ENCODE data around the gene HYOU1.
"Not testable (repeated sequence)": the region's sequence is repeated elsewhere in the genome, so short reads cannot be mapped to it uniquely, and the experiment has no call there.

HYOU1 gene

DNA sequence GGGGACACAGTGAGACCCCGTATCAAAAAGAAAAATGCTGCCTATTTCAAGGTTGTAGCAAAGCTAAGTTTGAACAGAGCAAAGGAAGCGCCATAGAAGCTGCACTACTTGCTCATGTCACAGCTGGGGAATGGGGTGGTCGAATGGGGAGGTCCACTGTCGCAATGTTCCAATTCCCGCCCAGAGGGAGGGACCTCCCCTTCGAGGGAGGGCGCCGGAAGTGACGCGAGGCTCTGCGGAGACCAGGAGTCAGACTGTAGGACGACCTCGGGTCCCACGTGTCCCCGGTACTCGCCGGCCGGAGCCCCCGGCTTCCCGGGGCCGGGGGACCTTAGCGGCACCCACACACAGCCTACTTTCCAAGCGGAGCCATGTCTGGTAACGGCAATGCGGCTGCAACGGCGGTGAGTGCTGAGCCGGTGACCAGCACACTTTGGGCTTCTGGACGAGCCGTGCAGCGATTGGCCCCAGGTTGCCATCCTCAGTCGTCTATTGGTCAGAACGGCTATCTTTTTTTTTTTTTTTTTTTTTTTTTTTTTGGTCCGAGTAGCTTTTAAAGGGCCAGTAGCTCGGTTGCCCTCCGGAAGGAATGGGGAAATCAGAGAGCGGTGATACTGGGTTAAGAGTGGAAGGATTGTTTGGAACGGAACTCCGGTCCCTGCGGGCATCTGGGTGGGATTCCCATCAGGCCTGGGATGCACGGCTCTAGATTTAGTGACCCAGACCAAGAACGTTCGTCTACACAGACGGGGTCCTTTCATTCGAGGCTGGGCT, 27.8 kb upstream of the HYOU1 start, which contains the start of gene HMBS:
Gene HMBS, plus strand, starts transcription at position 219 of the 774 bp plus-strand sequence. Its CDS starts 153 bp downstream, at position 372.
- peak; percentile 85 for DNase-seq (ENCODE audit: low read depth)

DNA sequence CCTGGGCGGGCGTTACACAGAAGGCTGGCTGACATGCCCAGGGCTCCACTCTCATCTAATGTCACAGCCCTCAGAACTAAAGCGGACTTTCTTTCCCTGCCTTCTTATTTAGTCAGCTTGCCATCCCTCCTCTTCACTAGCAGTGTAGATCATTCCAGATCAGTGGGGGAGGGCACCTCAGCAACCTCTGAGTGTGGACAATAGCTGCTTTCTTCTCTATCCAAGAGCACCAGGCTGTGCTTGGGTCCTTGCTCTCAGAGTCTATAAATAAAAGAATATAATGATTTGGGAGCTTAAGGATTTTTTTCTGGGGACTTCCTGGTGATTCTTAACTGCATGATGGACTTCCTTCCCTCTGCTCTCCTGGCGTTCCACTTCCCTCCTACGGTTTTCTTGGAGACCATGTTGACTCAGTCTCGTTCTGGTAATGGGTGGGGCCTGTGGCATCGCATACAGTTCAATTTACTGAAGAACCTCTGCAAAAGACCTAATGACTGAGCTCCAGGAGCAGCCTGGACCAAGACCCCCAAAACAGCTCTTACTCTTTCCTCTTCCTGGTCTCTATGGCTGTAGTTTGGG, 24.8 kb upstream of the HYOU1 start:
- no peak for DNase-seq (ENCODE audit: low read depth)

- DNase-seq (ENCODE audit: low read depth), result no peak
These were observed 21.8 kb upstream of the HYOU1 start for GRCh38 chr11:119078675-119079420.

- DNase-seq (ENCODE audit: low read depth), result no peak
These were observed 20.8 kb upstream of the HYOU1 start for GRCh38 chr11:119077839-119078238.

GRCh38 chr11:119067371-119068222, 10.6 kb upstream of the HYOU1 start, which contains the start of gene VPS11:
VPS11 (plus strand) TSS chr11:119067818; CDS start chr11:119067824, 6 bp downstream.
- peak; percentile 73 for DNase-seq (ENCODE audit: low read depth)

DNA sequence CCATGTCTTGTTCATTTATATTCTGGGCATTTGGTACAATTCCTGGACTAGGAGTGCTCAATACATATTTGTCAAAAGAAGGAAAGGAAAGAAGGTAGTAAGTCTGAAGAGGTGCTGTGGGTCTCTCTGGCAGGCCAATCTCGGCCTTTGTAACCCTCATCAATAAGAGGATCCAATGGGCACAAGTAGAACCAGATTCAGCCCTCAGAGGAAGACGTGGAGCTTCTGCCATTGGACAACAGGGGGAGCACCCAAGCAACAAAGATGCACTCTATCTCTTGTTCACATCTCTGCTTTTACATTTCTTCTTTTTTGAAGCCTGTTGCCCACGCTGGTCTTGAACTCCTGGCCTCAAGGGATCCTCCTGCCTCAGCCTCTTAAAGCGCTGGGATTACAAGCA, 8.4 kb upstream of the HYOU1 start:
- DNase-seq (ENCODE audit: low read depth), result no peak

- DNase-seq (ENCODE audit: low read depth), result no peak
These were observed 5.8 kb upstream of the HYOU1 start for GRCh38 chr11:119062779-119063178.

DNA sequence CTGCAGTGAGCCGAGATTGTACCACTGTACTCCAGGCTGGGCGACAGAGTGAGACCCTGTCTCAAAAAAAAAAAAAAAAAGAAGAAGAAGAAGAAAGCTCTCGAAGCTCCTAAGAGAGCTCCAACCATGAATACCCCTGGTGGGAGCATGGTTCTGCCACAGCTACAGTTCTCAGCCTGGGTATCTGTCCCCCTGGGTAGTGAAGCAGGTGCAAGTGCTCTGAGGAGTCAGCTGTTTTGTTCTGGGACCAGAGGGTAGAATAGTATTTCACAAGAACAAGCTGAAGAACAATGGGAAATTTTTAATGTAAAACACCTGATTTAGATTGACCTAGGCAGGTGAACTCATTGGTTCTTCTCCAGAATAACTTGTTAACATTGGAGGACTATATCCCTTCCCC, 4.3 kb upstream of the HYOU1 start:
- no peak for DNase-seq (ENCODE audit: low read depth)

DNA sequence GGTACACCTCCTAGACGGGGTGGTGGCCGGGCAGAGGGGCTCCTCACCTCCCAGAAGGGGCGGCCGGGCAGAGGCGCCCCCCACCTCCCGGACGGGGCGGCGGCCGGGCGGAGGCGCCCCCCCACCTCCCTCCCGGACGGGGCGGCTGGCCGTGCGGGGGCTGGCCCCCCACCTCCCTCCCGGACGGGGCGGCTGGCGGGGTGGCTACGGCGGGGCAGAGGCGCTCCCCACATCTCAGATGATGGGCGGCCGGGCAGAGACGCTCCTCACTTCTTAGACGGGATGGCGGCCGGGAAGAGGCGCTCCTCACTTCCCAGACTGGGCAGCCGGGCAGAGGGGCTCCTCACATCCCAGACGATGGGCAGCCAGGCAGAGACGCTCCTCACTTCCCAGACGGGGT, 2.1 kb upstream of the HYOU1 start:
- not testable (repeated sequence) for DNase-seq (ENCODE audit: low read depth)

DNA sequence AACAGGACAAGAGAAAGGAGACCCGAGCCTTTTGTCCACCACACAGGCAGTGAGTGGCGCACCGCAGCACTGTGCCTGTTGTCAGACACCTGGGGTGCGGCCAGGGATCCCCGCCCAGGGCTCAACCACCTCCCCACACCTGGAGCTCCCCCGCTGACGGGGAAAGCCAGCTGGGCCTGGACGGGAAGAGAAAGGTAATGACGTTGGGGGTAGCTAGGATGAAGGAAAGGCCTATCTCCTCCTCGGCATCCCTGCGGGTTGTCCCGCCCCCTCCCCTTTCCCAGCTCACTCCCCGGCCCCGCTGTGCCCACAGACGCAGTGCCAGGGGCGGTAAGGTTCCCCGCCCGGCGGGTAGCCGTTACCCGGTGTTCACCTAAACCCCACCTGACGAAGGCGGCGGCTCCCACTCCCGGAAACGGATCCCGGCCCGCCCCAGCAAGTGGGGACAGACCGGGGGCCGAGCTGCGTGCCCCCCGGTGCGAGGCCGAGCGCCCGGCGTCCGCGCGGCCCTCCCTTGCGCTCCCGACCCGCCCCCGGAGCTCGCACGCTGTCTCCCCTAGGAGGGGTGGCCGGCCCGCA, 495 bp downstream of the HYOU1 start:
- no peak for DNase-seq (ENCODE audit: low read depth)

- DNase-seq (ENCODE audit: low read depth), result no peak
These were observed 1.1 kb downstream of the HYOU1 start for GRCh38 chr11:119055901-119056300.

DNA sequence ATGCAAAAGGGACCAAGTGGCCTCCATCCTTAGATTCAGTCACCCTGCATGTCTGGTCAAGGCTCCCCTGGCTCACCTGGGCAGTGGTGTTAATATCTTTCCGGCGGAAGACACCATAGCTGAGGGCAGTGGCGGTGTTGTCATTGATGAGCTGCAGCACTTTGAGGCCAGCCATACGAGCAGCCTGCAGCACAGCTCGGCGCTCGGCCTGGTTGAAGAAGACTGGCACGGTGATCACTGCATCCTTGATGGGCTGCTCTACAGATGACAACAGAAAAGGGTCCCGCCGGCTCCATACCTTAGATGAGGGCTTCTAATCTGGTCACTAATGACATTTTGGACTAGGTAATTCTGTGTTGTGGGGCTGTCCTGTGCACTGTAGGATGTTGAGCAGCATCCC, 2.6 kb downstream of the HYOU1 start:
- DNase-seq (ENCODE audit: low read depth), result no peak

- DNase-seq (ENCODE audit: low read depth), result no peak
These were observed 4.7 kb downstream of the HYOU1 start for GRCh38 chr11:119052163-119052814.

DNA sequence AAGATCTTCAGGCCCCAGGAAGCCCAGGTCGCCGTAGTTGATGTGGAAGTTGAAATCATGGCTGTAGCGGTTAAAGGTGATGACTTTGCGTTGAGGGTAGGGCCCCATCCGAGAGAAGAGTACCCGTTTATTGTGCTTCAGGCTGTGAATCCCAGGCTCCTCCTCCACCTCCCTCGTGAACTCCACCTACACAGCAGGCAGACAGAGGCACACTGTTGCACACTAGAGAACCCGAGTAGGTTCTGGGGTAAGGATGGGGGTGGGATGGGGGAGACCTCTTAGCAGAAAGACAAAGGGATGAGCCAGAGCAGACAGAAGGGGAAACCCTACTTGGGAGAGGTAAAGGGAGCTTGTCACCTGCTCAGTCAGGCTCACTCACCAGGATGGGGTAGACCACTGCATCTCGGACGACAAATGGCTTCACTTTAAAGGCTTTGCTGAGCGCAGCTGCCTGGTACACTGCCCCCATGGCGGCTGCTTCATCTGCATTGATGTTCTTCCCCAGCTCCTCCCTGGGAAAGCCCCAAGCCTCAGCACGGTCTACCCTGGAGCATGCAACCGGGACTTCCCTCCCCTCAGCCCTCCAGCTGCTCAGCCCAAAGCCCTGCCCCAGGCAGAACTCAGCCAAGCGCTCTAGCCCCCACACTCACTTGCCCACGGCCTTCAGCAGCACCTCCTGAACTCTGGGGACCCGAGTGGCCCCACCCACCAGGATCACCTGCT, 5.4 kb downstream of the HYOU1 start:
- DNase-seq (ENCODE audit: low read depth), result no peak

DNA sequence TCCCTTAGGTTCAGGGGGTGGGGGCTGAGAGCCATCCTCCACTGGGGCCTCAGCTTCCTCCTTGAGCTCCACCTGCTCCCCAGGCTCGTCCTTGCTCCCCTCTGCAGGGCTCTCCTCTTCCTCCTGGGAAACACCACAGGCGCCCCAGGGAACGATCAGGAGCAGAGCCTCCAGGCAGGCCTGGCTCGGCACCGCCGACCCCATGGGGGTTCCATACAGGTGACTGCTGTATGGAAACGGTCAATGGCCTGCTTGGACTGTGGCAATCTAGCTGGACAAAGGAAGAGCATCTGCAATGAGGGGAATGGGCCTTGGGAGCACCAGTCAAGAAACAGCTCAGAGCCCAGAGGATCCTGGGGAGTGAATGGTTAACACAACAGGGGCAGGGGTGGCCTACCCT, 7.9 kb downstream of the HYOU1 start:
- DNase-seq (ENCODE audit: low read depth), result no peak

DNA sequence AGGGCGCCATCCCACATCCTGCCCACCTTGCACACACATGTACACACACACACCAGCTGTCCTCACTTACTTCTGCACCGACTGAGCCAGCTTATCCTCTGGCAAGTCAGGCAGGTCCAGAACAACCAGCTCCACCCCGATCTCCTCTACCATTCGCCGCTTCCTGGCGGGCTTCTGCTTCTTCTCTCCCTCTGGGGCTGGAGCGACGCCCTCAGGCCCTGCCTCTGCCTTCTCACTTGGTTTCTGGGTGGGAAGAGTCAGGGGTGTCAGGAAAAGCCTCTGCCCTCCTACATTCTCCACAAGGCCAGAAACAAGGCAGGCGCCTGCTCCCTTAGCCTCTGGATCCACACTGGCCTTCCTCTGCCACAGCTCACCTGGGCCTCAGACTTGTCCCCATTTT, 8.4 kb downstream of the HYOU1 start:
- DNase-seq (ENCODE audit: low read depth), result no peak

- DNase-seq (ENCODE audit: low read depth), result no peak
These were observed 9.8 kb downstream of the HYOU1 start for GRCh38 chr11:119047205-119047604.

DNA sequence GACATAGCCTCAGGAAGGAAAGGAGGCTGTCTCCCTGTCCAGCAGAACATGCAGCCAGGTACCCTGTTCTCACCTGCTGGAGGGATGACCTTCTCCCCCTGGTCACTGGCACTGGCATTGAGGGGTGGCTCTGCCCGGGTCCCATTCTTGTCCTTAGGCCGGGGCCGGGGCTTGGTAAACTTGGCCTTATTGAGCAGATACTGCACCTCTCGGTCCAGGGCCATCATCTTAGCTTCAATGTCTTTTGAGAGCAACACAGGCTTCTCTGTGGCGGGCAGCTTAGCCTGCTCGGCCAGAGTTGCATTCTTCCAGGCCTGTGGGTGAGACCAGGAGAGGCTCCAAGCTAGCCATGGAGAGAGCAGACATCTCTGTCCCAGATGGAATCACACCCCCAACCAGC, 10.5 kb downstream of the HYOU1 start:
- DNase-seq (ENCODE audit: low read depth), result no peak

DNA sequence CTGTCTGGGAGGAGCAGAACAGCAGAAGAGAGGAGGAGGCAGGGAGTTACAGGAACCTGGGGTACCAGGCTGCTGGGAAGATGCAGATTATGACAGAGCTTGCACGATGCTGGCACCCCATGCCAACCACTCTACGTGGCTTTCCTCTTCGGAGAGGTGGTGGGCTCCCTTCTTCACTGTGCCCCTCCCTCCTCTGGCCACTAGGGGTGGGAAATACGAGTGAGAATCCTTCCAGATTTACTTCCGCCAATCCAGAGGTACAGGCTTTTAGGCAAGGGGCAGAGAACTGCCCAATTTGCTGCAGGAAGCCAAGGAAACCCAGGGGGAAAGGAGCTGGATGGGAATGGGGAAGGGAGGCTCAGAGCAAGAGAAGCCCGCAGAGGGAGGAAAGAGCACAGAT, 12.3 kb downstream of the HYOU1 start:
- no peak for DNase-seq (ENCODE audit: low read depth)

DNA sequence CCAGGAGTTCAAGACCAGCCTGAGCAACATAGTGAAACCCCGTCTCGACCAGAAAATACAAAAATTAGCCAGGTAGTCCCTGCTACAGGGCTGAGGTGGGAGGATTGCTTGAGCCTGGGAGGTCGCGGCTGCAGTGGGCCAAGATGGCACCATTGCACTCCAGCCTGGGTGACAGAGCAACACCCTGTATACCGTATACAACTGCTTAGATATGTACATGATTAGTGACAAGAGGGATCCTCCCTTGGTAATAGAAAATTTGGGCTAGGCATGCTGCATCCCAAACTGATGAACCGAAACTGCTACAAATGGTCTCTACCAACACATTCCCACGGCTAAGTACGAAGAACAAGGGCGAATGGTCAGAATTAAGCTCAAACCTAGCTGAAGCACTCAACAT, 14.1 kb downstream of the HYOU1 start:
- DNase-seq (ENCODE audit: low read depth), result no peak
